H9 (cell line): ENCODE measurements around the gene MRGPRX2. TPM values are rescaled to one million over a fixed set of nuclear protein-coding genes. Genes with fewer than 3 reads are reported as not detected.

Experiments
- DNase-seq: peaks from one replicate; pipeline ENCODE4 v3.0.0-alpha.2; 2017
- H2AFZ ChIP-seq: one replicate; pipeline ENCODE4 v1.6.1; 2013; ENCODE audit warnings: mild to moderate bottlenecking, low read length, control low read depth, moderate library complexity
- H2AK5ac ChIP-seq: 2 replicates; pipeline ENCODE4 v1.6.1; 2013; ENCODE audit warnings: low read length, control low read depth, mixed read lengths; ENCODE audit not compliant: insufficient read length
- H2BK120ac ChIP-seq: one replicate; pipeline ENCODE4 v1.6.1; 2013; ENCODE audit warnings: low read depth, mild to moderate bottlenecking, low read length, control low read depth, inconsistent platforms; ENCODE audit not compliant: poor library complexity, severe bottlenecking
- H2BK12ac ChIP-seq: 2 replicates; pipeline ENCODE4 v1.6.1; 2013; ENCODE audit warnings: low read length, control low read depth, mixed read lengths, low read depth; ENCODE audit not compliant: insufficient read length
- H2BK15ac ChIP-seq: 2 replicates; pipeline ENCODE4 v1.6.1; 2013; ENCODE audit warnings: low read depth, low read length, control low read depth
- H2BK20ac ChIP-seq: one replicate; pipeline ENCODE4 v1.6.1; 2013; ENCODE audit warnings: low read depth, mild to moderate bottlenecking, low read length, control low read depth, inconsistent platforms; ENCODE audit not compliant: poor library complexity, severe bottlenecking
- H2BK5ac ChIP-seq: 2 replicates; pipeline ENCODE4 v1.6.1; 2013; ENCODE audit warnings: low read length, control low read depth, mixed read lengths; ENCODE audit not compliant: insufficient read length
- H3K14ac ChIP-seq: 2 replicates; pipeline ENCODE4 v1.6.1; 2013; ENCODE audit warnings: low read length, control low read depth; ENCODE audit not compliant: insufficient read depth
- H3K18ac ChIP-seq: 2 replicates; pipeline ENCODE4 v1.6.1; 2013; ENCODE audit warnings: low read depth, mild to moderate bottlenecking, mixed read lengths, low read length, control low read depth; ENCODE audit not compliant: insufficient read length
- H3K23ac ChIP-seq: 2 replicates; pipeline ENCODE4 v1.6.1; 2013; ENCODE audit warnings: low read length, control low read depth, mixed read lengths, low read depth; ENCODE audit not compliant: insufficient read length
- H3K23me2 ChIP-seq: 2 replicates; pipeline ENCODE4 v1.6.1; 2013; ENCODE audit warnings: low read depth, mild to moderate bottlenecking, mixed read lengths, low read length, control low read depth; ENCODE audit not compliant: insufficient read length, poor library complexity, severe bottlenecking
- H3K27ac ChIP-seq: 2 replicates; pipeline ENCODE4 v1.5.1; 2013; ENCODE audit warnings: low read length, control low read depth, mixed read lengths, low read depth; ENCODE audit not compliant: insufficient read length
- H3K27me3 ChIP-seq: 2 replicates; pipeline ENCODE4 v1.6.1; 2013; ENCODE audit warnings: low read length, control low read depth, inconsistent platforms; ENCODE audit not compliant: insufficient read depth
- H3K4ac ChIP-seq: 2 replicates; pipeline ENCODE4 v1.6.1; 2013; ENCODE audit warnings: low read depth, mild to moderate bottlenecking, control low read depth, inconsistent platforms, low read length, moderate library complexity
- H3K4me1 ChIP-seq: 2 replicates; pipeline ENCODE4 v1.6.1; 2013; ENCODE audit warnings: low read length, control low read depth, inconsistent platforms; ENCODE audit not compliant: insufficient read depth
- H3K4me2 ChIP-seq: 2 replicates; pipeline ENCODE4 v1.6.1; 2013; ENCODE audit warnings: low read length, control low read depth, mixed read lengths; ENCODE audit not compliant: insufficient read length, insufficient read depth
- H3K56ac ChIP-seq: 2 replicates; pipeline ENCODE4 v1.6.1; 2013; ENCODE audit warnings: low read depth, mild to moderate bottlenecking, mixed read lengths, low read length, control low read depth; ENCODE audit not compliant: insufficient read length
- H3K79me1 ChIP-seq: 2 replicates; pipeline ENCODE4 v1.6.1; 2013; ENCODE audit warnings: low read depth, mild to moderate bottlenecking, moderate library complexity, low read length, control low read depth, inconsistent platforms; ENCODE audit not compliant: insufficient read depth, poor library complexity, severe bottlenecking
- H3K79me2 ChIP-seq: 2 replicates; pipeline ENCODE4 v1.6.1; 2013; ENCODE audit warnings: low read length, control low read depth, inconsistent platforms; ENCODE audit not compliant: insufficient read depth
- H3K9ac ChIP-seq: 2 replicates; pipeline ENCODE4 v1.6.1; 2013; ENCODE audit warnings: low read length, control low read depth, mixed read lengths; ENCODE audit not compliant: insufficient read length; ENCODE audit errors: extremely low read depth
- H3K9me3 ChIP-seq: one replicate; pipeline ENCODE4 v1.6.1; 2013; ENCODE audit warnings: low read depth, low read length, inconsistent platforms; ENCODE audit not compliant: control insufficient read depth
- H3T11ph ChIP-seq: one replicate; pipeline ENCODE4 v1.6.1; 2013; ENCODE audit warnings: mild to moderate bottlenecking, low read length, control low read depth, inconsistent platforms
- H4K20me1 ChIP-seq: one replicate; pipeline ENCODE4 v1.6.1; 2013; ENCODE audit not compliant: control insufficient read depth, insufficient read length, insufficient read depth
- H4K5ac ChIP-seq: 2 replicates; pipeline ENCODE4 v1.6.1; 2013; ENCODE audit warnings: low read depth, mild to moderate bottlenecking, mixed read lengths, low read length, control low read depth; ENCODE audit not compliant: insufficient read length
- H4K8ac ChIP-seq: replicated peaks from 2 replicates; pipeline ENCODE4 v1.6.1; 2013; ENCODE audit warnings: low read length, control low read depth, mixed read lengths, low read depth; ENCODE audit not compliant: insufficient read length
- H4K91ac ChIP-seq: 2 replicates; pipeline ENCODE4 v1.6.1; 2013; ENCODE audit warnings: low read depth, mild to moderate bottlenecking, moderate library complexity, mixed read lengths, low read length, control low read depth; ENCODE audit not compliant: insufficient read length
- H3K27ac Mint-ChIP-seq, 3 experiments: 2 replicates in 2 of 3; 3 replicates in 1 of 3; pipeline ENCODE4 v1.8.0; 2020 to 2021; ENCODE audit warnings: mixed read lengths in 3 of 3, mild to moderate bottlenecking in 1 of 3, moderate library complexity in 1 of 3
- H3K27me3 Mint-ChIP-seq: 2 replicates; pipeline ENCODE4 v1.8.0; 2021; ENCODE audit warnings: low read depth, mild to moderate bottlenecking, moderate library complexity, mixed read lengths
- H3K36me3 Mint-ChIP-seq, 3 experiments: 2 replicates in 2 of 3; 3 replicates in 1 of 3; pipeline ENCODE4 v1.8.0; 2020 to 2021; ENCODE audit warnings: low read depth in 3 of 3, mixed read lengths in 3 of 3; ENCODE audit not compliant: insufficient read depth in 1 of 3
- H3K4me1 Mint-ChIP-seq, 2 experiments: 2 replicates each; pipeline ENCODE4 v1.8.0; 2020; ENCODE audit warnings: mixed read lengths in 2 of 2
- H3K4me3 Mint-ChIP-seq, 2 experiments: 2 replicates in 1 of 2; 3 replicates in 1 of 2; pipeline ENCODE4 v1.8.0; 2020 to 2021; ENCODE audit warnings: mild to moderate bottlenecking in 2 of 2, mixed read lengths in 2 of 2, moderate library complexity in 1 of 2
- H3K9me3 Mint-ChIP-seq, 2 experiments: 2 replicates in 1 of 2; 3 replicates in 1 of 2; pipeline ENCODE4 v1.8.0; 2020; ENCODE audit warnings: mild to moderate bottlenecking in 2 of 2, mixed read lengths in 2 of 2, moderate library complexity in 1 of 2
- WGBS: extraction: QIAGEN DNeasy Blood & Tissue Kit; methylation state at CpG from one replicate; pipeline ENCODE4 v1.1.7; 2013; ENCODE audit warnings: missing lambda C conversion rate, low lambda C conversion rate, mixed read lengths; ENCODE audit not compliant: insufficient read length; ENCODE audit errors: extremely low coverage; 5-methylcytosine and 5-hydroxymethylcytosine counted together
- total RNA-seq: library from RNA; stranded (reverse); gene quantifications from 2 replicates; pipeline ENCODE4 v1.2.1, GENCODE V29; 2021
- TF ChIP-seq, protein P1 (sequence below): fragments of 200-600 bp; sonication (generic); conservative IDR thresholded peaks from 3 replicates; pipeline ENCODE4 v1.8.0; 2021; ENCODE audit warnings: antibody characterized with exemption, mild to moderate bottlenecking

MRGPRX2 gene
- total RNA-seq, 1 experiment from 2014 or later = not detected

- no peak overlapping the region for H4K5ac ChIP-seq
- TF ChIP-seq, protein P1, sequence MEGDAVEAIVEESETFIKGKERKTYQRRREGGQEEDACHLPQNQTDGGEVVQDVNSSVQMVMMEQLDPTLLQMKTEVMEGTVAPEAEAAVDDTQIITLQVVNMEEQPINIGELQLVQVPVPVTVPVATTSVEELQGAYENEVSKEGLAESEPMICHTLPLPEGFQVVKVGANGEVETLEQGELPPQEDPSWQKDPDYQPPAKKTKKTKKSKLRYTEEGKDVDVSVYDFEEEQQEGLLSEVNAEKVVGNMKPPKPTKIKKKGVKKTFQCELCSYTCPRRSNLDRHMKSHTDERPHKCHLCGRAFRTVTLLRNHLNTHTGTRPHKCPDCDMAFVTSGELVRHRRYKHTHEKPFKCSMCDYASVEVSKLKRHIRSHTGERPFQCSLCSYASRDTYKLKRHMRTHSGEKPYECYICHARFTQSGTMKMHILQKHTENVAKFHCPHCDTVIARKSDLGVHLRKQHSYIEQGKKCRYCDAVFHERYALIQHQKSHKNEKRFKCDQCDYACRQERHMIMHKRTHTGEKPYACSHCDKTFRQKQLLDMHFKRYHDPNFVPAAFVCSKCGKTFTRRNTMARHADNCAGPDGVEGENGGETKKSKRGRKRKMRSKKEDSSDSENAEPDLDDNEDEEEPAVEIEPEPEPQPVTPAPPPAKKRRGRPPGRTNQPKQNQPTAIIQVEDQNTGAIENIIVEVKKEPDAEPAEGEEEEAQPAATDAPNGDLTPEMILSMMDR = no peak
- no peak overlapping the region for H3T11ph ChIP-seq
- no peak overlapping the region for H3K9ac ChIP-seq
- H3K27me3 ChIP-seq = no peaks in the 10 kb centered on the region
- no peak overlapping the region for H2BK20ac ChIP-seq
- no peak for DNase-seq
- H3K79me1 ChIP-seq = no peaks in the 10 kb centered on the region
- Mint-ChIP-seq H3K36me3 (no peaks in the 10 kb centered on the region), H3K4me3 (no peak overlapping the region), H3K27ac (no peak overlapping the region), H3K4me1 (no peaks in the 10 kb centered on the region), H3K9me3 (no peaks in the 10 kb centered on the region), H3K27me3 (peaks cover 28% of the 10 kb centered on the region)
- H3K56ac ChIP-seq = no peak overlapping the region
- H3K18ac ChIP-seq = no peak overlapping the region
- no peak overlapping the region for H2BK15ac ChIP-seq
- no peak overlapping the region for H2AFZ ChIP-seq
- no peak overlapping the region for H3K27ac ChIP-seq
- H4K20me1 ChIP-seq = no peaks in the 10 kb centered on the region
- no peaks in the 10 kb centered on the region for H3K9me3 ChIP-seq
- no CpG with 5 or more reads among the region's 4 CpGs for WGBS
- no peak overlapping the region for H2AK5ac ChIP-seq
- no peak overlapping the region for H2BK120ac ChIP-seq
- H4K8ac ChIP-seq = no peak overlapping the region
- no peaks in the 10 kb centered on the region for H3K79me2 ChIP-seq
- no peaks in the 10 kb centered on the region for H3K4me1 ChIP-seq
- no peak overlapping the region for H2BK5ac ChIP-seq
- no peak overlapping the region for H3K4me2 ChIP-seq
- H4K91ac ChIP-seq = no peak overlapping the region
- no peaks in the 10 kb centered on the region for H3K23me2 ChIP-seq
- no peak overlapping the region for H2BK12ac ChIP-seq
- H3K4ac ChIP-seq = no peak overlapping the region
- H3K23ac ChIP-seq = no peak overlapping the region
- H3K14ac ChIP-seq = no peak overlapping the region
Measured at GRCh38 chr11:19093976-19094375, 33.5 kb upstream of the MRGPRX2 start.
